GM12865 (cell line): ENCODE results near the gene PRIMA1.

Source experiments
- DNase-seq: peaks from one replicate; pipeline ENCODE4 v3.0.0; 2010; ENCODE audit warnings: low read depth
- H3K4me3 ChIP-seq: 2 replicates; pipeline ENCODE4 v1.5.1; 2011; ENCODE audit warnings: mild to moderate bottlenecking, low read depth, low read length, control low read depth
- CTCF ChIP-seq: IDR thresholded peaks from 2 replicates; pipeline ENCODE4 v1.5.1; 2011; ENCODE audit warnings: low read length, control low read depth, low read depth, inconsistent platforms; ENCODE audit not compliant: insufficient read depth; ENCODE audit errors: missing control alignments

PRIMA1 gene

GRCh38 chr14:93788293-93788542 is at the start of gene PRIMA1:
Gene PRIMA1 (minus strand): TSS chr14:93788485. CDS start chr14:93787718, 767 bp downstream.
- H3K4me3 ChIP-seq, result no peak within 1 kb of the TSS
- DNase-seq, result no peak
- TF ChIP-seq CTCF, result no peak

GRCh38 chr14:93834699-93835371 is 46.5 kb upstream of the PRIMA1 start:
- TF ChIP-seq CTCF, result no peak
- no peak for DNase-seq
- no peak overlapping the region for H3K4me3 ChIP-seq

GRCh38 chr14:93832665-93833064 is 44.4 kb upstream of the PRIMA1 start:
- DNase-seq, result no peak
- TF ChIP-seq CTCF, result no peak
- H3K4me3 ChIP-seq, result no peak overlapping the region

GRCh38 chr14:93832081-93832480 is 43.8 kb upstream of the PRIMA1 start:
- TF ChIP-seq CTCF, result no peak
- no peak overlapping the region for H3K4me3 ChIP-seq
- no peak for DNase-seq

GRCh38 chr14:93830753-93831461 is 42.6 kb upstream of the PRIMA1 start:
- no peak overlapping the region for H3K4me3 ChIP-seq
- no peak for TF ChIP-seq CTCF
- DNase-seq, result no peak

GRCh38 chr14:93829839-93830481 is 41.7 kb upstream of the PRIMA1 start:
- no peak for TF ChIP-seq CTCF
- H3K4me3 ChIP-seq, result no peak overlapping the region
- no peak for DNase-seq
